GM12878 (cell line): ENCODE measurements around the gene ST8SIA1.

Experiments used
- ASH2L ChIP-seq: fragments of 300-600, 200-600 bp; sonication (generic); IDR thresholded peaks from 2 replicates; pipeline ENCODE4 v1.6.1; 2017; ENCODE audit warnings: low read depth, mild to moderate bottlenecking, borderline replicate concordance
- CHD4 ChIP-seq: fragments of 200-600 bp; sonication (generic); IDR thresholded peaks from 2 replicates; pipeline ENCODE4 v1.6.1; 2016; ENCODE audit warnings: mild to moderate bottlenecking
- CTCF ChIP-seq, 3 experiments: IDR thresholded peaks in 2 of 3; conservative IDR thresholded peaks in 1 of 3; 2 replicates each; pipeline ENCODE4 v1.5.1; 2011; ENCODE audit warnings: low read depth in 3 of 3, low read length in 3 of 3, mild to moderate bottlenecking in 3 of 3, control low read depth in 2 of 3, moderate library complexity in 2 of 3, inconsistent platforms in 1 of 3, mixed read lengths in 1 of 3; ENCODE audit not compliant: control insufficient read depth in 2 of 3, insufficient read depth in 1 of 3; ENCODE audit errors: extremely low read depth in 1 of 3
- EP300 ChIP-seq, 2 experiments: fragments of 150-350 bp in 1 of 2; IDR thresholded peaks; 2 replicates each; pipeline ENCODE4 v1.6.1; 2011 to 2012; ENCODE audit warnings: low read depth in 2 of 2, low read length in 2 of 2, borderline replicate concordance in 1 of 2, improper control_type of control experiment in 1 of 2, inconsistent platforms in 1 of 2; ENCODE audit not compliant: control insufficient read depth in 1 of 2
- FOXM1 ChIP-seq: IDR thresholded peaks from 2 replicates; pipeline ENCODE4 v1.6.1; 2012; ENCODE audit warnings: low read depth, mild to moderate bottlenecking, inconsistent platforms, low read length, moderate library complexity
- PBX3 ChIP-seq: IDR thresholded peaks from 2 replicates; pipeline ENCODE4 v1.6.1; 2011; ENCODE audit warnings: mild to moderate bottlenecking, low read depth, low read length, moderate library complexity; ENCODE audit not compliant: insufficient replicate concordance
- POLR2AphosphoS5 ChIP-seq: IDR thresholded peaks from 2 replicates; pipeline ENCODE4 v1.6.1; 2011; ENCODE audit warnings: mild to moderate bottlenecking, low read length, inconsistent platforms
- PRDM15 ChIP-seq: fragments of 450-650 bp; formaldehyde crosslinking; IDR thresholded peaks from 2 replicates; pipeline ENCODE4 v1.4.0; 2020; ENCODE audit warnings: mild to moderate bottlenecking, moderate library complexity
- RFX5 ChIP-seq: IDR thresholded peaks from 2 replicates; pipeline ENCODE4 v1.6.1; 2011; ENCODE audit warnings: low read depth, low read length, improper control_type of control experiment
- SIX5 ChIP-seq: IDR thresholded peaks from 2 replicates; pipeline ENCODE4 v1.6.1; 2011; ENCODE audit warnings: mild to moderate bottlenecking, low read depth, low read length, moderate library complexity; ENCODE audit not compliant: severe bottlenecking
- ZNF274 ChIP-seq: IDR thresholded peaks from one replicate; pipeline ENCODE4 v1.8.0; 2011; ENCODE audit not compliant: insufficient read length, insufficient read depth
- TF ChIP-seq, protein P1 (sequence below): fragments of 450-650 bp; IDR thresholded peaks from 2 replicates; pipeline ENCODE4 v1.6.1; 2018; ENCODE audit warnings: borderline replicate concordance, mild to moderate bottlenecking; ENCODE audit not compliant: partially characterized antibody

DNA sequence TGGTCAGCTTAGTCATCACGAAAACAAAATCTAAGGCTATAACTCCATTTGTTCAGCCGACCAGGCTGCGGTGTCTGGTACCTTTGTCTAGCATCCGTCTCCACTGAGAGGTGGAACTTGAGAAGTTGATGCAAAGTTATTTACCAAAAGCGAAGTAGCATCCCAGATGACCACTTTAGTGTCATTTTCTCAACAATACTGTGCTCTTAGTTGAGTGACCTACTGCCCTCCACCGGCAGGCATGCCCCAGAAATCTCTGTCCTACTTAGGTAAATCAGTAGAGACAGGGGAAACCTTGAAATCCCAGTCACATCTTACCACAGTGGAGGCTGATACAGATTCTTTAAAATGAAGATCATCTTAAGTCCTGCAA lies 1.3 kb upstream of the ST8SIA1 start:
- TF ChIP-seq ASH2L (no peak), RFX5 (no peak), ZNF274 (no peak), CHD4 (no peak), FOXM1 (no peak), POLR2AphosphoS5 (no peak), EP300 (IDR thresholded peaks at IDR 0.05; ENCODE audit: borderline replicate concordance in 1 of 2, control insufficient read depth in 1 of 2, low read depth in 2 of 2, low read length in 2 of 2) (no peak), CTCF (IDR thresholded peaks at IDR 0.05 in 2 of 3, conservative IDR thresholded peaks at IDR 0.05 in 1 of 3; ENCODE audit: control insufficient read depth in 2 of 3, extremely low read depth in 1 of 3, insufficient read depth in 1 of 3, low read depth in 3 of 3, low read length in 3 of 3) (no peak), SIX5 (no peak), PBX3 (no peak), PRDM15 (CRISPR knock-in tag) (no peak)
- TF ChIP-seq, protein P1, sequence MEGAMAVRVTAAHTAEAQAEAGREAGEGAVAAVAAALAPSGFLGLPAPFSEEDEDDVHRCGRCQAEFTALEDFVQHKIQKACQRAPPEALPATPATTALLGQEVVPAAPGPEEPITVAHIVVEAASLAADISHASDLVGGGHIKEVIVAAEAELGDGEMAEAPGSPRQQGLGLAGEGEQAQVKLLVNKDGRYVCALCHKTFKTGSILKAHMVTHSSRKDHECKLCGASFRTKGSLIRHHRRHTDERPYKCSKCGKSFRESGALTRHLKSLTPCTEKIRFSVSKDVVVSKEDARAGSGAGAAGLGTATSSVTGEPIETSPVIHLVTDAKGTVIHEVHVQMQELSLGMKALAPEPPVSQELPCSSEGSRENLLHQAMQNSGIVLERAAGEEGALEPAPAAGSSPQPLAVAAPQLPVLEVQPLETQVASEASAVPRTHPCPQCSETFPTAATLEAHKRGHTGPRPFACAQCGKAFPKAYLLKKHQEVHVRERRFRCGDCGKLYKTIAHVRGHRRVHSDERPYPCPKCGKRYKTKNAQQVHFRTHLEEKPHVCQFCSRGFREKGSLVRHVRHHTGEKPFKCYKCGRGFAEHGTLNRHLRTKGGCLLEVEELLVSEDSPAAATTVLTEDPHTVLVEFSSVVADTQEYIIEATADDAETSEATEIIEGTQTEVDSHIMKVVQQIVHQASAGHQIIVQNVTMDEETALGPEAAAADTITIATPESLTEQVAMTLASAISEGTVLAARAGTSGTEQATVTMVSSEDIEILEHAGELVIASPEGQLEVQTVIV, result no peak
